GM13977 (cell line): ENCODE measurements around the gene PTPN12.
"Not testable (repeated sequence)": the region's sequence is repeated elsewhere in the genome, so short reads cannot be mapped to it uniquely, and the experiment has no call there.

ENCODE experiments used
- DNase-seq: peaks from one replicate; pipeline ENCODE4 v3.0.0; 2012; ENCODE audit warnings: low spot score
- CTCF ChIP-seq: IDR thresholded peaks from 2 replicates; pipeline ENCODE4 v1.5.1; 2012; ENCODE audit warnings: mild to moderate bottlenecking, control low read depth; ENCODE audit not compliant: insufficient read depth; ENCODE audit errors: extremely low read depth, missing control alignments
- in situ Hi-C: fragments of 300-500 bp; cut with MboI; formaldehyde crosslinking; loops from one replicate; pipeline ENCODE4 v1.12.0; 2022; ENCODE audit warnings: low sequenced_read_pairs, low pct_unique_long_range_greater_than_20kb, mixed read lengths, inconsistent platforms; ENCODE audit not compliant: unreplicated experiment

Gene PTPN12

GRCh38 chr7:77644774-77645173, 107.7 kb downstream of the PTPN12 start:
- no peak for TF ChIP-seq CTCF
- no peak for DNase-seq
- in situ Hi-C loops, result no loop called here

- no peak for TF ChIP-seq CTCF
- in situ Hi-C loops, result no loop called here
- no peak for DNase-seq
Observed at GRCh38 chr7:77648742-77649338, 111.7 kb downstream of the PTPN12 start.

- in situ Hi-C loops, result loop anchor here (25.0 kb wide), 2 partner anchors 287 to 387 kb away; no protein-coding TSS in a partner anchor
- no peak for TF ChIP-seq CTCF
- DNase-seq, result no peak
Observed at GRCh38 chr7:77649716-77650349, 112.7 kb downstream of the PTPN12 start.

GRCh38 chr7:77651575-77652162, 114.6 kb downstream of the PTPN12 start:
- TF ChIP-seq CTCF, result peak; percentile 62
- DNase-seq, result peak; percentile 62
- in situ Hi-C loops, result loop anchor here (25.0 kb wide), 2 partner anchors 286 to 386 kb away; no protein-coding TSS in a partner anchor

GRCh38 chr7:77652826-77653225, 115.7 kb downstream of the PTPN12 start:
- in situ Hi-C loops, result loop anchor here (25.0 kb wide), 2 partner anchors 284 to 384 kb away; no protein-coding TSS in a partner anchor
- not testable (repeated sequence) for DNase-seq

- DNase-seq, result no peak
- in situ Hi-C loops, result loop anchor here (25.0 kb wide), 2 partner anchors 284 to 384 kb away; no protein-coding TSS in a partner anchor
- no peak for TF ChIP-seq CTCF
Observed at GRCh38 chr7:77653572-77653971, 116.5 kb downstream of the PTPN12 start.

- in situ Hi-C loops, result loop anchor here (25.0 kb wide), 2 partner anchors 282 to 382 kb away; no protein-coding TSS in a partner anchor
- TF ChIP-seq CTCF, result no peak
- DNase-seq, result no peak
Observed at GRCh38 chr7:77655356-77655755, 118.3 kb downstream of the PTPN12 start.
